Cardiac muscle cell (in vitro differentiated cells and primary cell): ENCODE measurements around the gene MAP3K9. TPM values are rescaled to one million over a fixed set of nuclear protein-coding genes. Genes with fewer than 3 reads are reported as not detected.
"Not testable (repeated sequence)": the region's sequence is repeated elsewhere in the genome, so short reads cannot be mapped to it uniquely, and the experiment has no call there.

ENCODE experiments used
- DNase-seq, 2 donors: peaks; one replicate each; pipeline versions ENCODE4 v3.0.0 to v3.0.0-alpha.2; 2010 to 2017; ENCODE audit warnings: low read depth in 1 of 2, low spot score in 1 of 2
- H3K27ac ChIP-seq: fragments of 200-600 bp; sonication (generic); 2 replicates; pipeline ENCODE4 v1.5.1; 2016
- H3K27me3 ChIP-seq: fragments of 200-600 bp; sonication (generic); 2 replicates; pipeline ENCODE4 v1.6.0; 2016; ENCODE audit warnings: control low read depth
- H3K36me3 ChIP-seq: fragments of 200-600 bp; sonication (generic); 2 replicates; pipeline ENCODE4 v1.5.1; 2016; ENCODE audit warnings: control low read depth
- H3K4me1 ChIP-seq: fragments of 200-600 bp; sonication (generic); 2 replicates; pipeline ENCODE4 v1.8.1; 2017; ENCODE audit warnings: low read depth, mild to moderate bottlenecking, mixed run types
- H3K4me3 ChIP-seq: fragments of 200-600 bp; sonication (generic); 2 replicates; pipeline ENCODE4 v1.5.1; 2016; ENCODE audit warnings: mild to moderate bottlenecking
- H3K9me3 ChIP-seq: fragments of 200-600 bp; sonication (generic); 2 replicates; pipeline ENCODE4 v1.5.1; 2017; ENCODE audit warnings: low read depth, mild to moderate bottlenecking, control low read depth
- CTCF ChIP-seq: IDR thresholded peaks from 2 replicates; pipeline ENCODE4 v1.5.1; 2012; ENCODE audit warnings: low read depth, mild to moderate bottlenecking, low read length
- polyA plus RNA-seq: library from polyadenylated mRNA; unstranded; fragments of >200 nt; fragmentation: Nextera tagmentation; extraction: Ambion mirVana; gene quantifications from 2 replicates; pipeline ENCODE4 v1.2.1, GENCODE V29; 2016
- total RNA-seq: library from RNA; depleted of rRNA; stranded (reverse); fragments of >200 nt; gene quantifications from 2 replicates; pipeline ENCODE4 v1.2.3, GENCODE V29; 2016

Gene MAP3K9
- total RNA-seq (7.4 and 10.9 TPM in 2 replicates), polyA plus RNA-seq (3.3 and 5.4 TPM in 2 replicates)

GRCh38 chr14:70809225-70810219 is at the start of gene MAP3K9:
MAP3K9 (minus strand) TSS chr14:70809513; CDS start chr14:70809171, 342 bp downstream.
- H3K4me1 ChIP-seq: peaks cover 16% of the 10 kb centered on the region
- H3K9me3 ChIP-seq: no peaks in the 10 kb centered on the region
- peak within 1 kb of the TSS; percentile 65 for H3K27ac ChIP-seq
- H3K36me3 ChIP-seq: no peaks in the 10 kb centered on the region
- DNase-seq: peak; percentile 81 to 99
- no peaks in the 10 kb centered on the region for H3K27me3 ChIP-seq
- peak within 1 kb of the TSS; percentile 95 for H3K4me3 ChIP-seq
- TF ChIP-seq CTCF: no peak

- H3K27me3 ChIP-seq: no peaks in the 10 kb centered on the region
- no peak for TF ChIP-seq CTCF
These were observed 49.3 kb upstream of the MAP3K9 start for GRCh38 chr14:70858641-70859040.

DNA sequence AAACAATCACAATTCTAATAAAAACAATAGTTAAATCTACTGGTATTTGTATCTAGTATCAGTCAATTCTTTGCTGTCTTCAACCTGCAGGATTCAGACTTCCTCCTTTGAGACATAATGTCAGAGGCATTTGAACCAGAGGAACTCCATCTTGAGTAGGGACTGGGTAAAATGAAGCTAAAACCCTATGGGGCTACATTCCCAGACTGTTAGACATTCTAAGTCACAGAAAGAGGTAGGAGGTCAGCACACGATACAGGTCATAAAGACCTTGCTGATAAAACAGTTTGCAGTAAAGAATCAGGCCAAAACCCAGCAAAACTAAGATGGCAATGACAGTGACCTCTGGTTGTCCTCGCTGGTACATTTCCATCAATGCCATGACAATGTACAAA is 48.2 kb upstream of the MAP3K9 start:
- Histone ChIP-seq H3K36me3 (no peaks in the 10 kb centered on the region), H3K4me3 (no peak overlapping the region), H3K4me1 (no peaks in the 10 kb centered on the region), H3K27ac (no peak overlapping the region), H3K27me3 (no peaks in the 10 kb centered on the region), H3K9me3 (no peaks in the 10 kb centered on the region)
- DNase-seq: no peak
- no peak for TF ChIP-seq CTCF

More at GRCh38 chr14:70858641-70859040, 49.3 kb upstream of the MAP3K9 start:
- no peaks in the 10 kb centered on the region for H3K9me3 ChIP-seq
- no peak overlapping the region for H3K4me3 ChIP-seq
- no peaks in the 10 kb centered on the region for H3K4me1 ChIP-seq
- no peaks in the 10 kb centered on the region for H3K36me3 ChIP-seq
- H3K27ac ChIP-seq: no peak overlapping the region
- DNase-seq: no peak

- no peak overlapping the region for H3K4me3 ChIP-seq
- H3K27me3 ChIP-seq: no peaks in the 10 kb centered on the region
- peak in 1 of 2 donors; percentile 56 for DNase-seq
- no peak overlapping the region for H3K27ac ChIP-seq
- no peaks in the 10 kb centered on the region for H3K36me3 ChIP-seq
- no peaks in the 10 kb centered on the region for H3K4me1 ChIP-seq
- TF ChIP-seq CTCF: no peak
- H3K9me3 ChIP-seq: no peaks in the 10 kb centered on the region
These were observed 47.7 kb upstream of the MAP3K9 start for GRCh38 chr14:70856851-70857495.

DNA sequence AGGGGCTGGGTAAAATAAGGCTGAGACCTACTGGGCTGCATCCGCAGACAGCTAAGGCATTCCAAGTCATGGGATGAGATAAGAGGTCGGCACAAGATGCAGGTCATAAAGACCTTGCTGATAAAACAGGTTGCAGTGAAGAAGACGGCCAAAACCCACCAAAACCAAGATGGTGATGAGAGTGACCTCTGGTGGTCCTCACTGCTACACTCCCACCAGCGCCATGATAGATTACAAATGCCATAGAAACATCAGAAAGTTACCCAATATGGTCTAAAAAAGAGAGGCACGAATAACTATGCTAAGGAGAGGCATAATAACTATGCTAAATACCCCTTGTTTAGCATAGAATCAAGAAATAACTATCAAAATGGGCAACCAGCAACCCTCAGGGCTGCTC is 46.2 kb upstream of the MAP3K9 start:
- no peak overlapping the region for H3K4me3 ChIP-seq
- H3K27me3 ChIP-seq: no peaks in the 10 kb centered on the region
- DNase-seq: no peak
- H3K36me3 ChIP-seq: no peaks in the 10 kb centered on the region
- TF ChIP-seq CTCF: no peak
- no peaks in the 10 kb centered on the region for H3K9me3 ChIP-seq
- H3K4me1 ChIP-seq: no peaks in the 10 kb centered on the region
- H3K27ac ChIP-seq: no peak overlapping the region

DNA sequence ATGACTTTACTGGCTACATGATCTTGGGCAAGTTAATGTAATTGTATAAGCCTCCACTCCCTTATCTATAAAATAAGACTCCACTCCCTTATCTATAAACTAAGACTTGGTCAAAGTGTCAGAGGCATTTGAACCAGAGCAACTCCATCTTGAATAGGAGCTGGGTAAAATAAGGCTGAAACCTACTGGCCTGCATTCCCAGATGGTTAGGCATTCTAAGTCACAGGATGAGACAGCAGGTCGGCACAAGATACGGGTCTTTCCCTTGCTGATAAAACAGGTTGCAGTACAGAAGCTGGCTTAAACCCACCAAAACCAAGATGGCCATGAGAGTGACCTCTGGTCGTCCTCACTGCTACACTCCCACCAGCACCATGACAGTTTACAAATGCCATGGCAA is 44.3 kb upstream of the MAP3K9 start:
- not testable (repeated sequence) for H3K27me3 ChIP-seq, H3K36me3 ChIP-seq, H3K27ac ChIP-seq, H3K4me3 ChIP-seq, H3K4me1 ChIP-seq, DNase-seq, H3K9me3 ChIP-seq
